Thyroid gland (tissue), 4 donors: ENCODE results near the gene VWA5B2.

ENCODE experiments used
- CTCF ChIP-seq, 6 experiments: fragments of 200-600 bp in 3 of 6; fragments of 450-650 bp in 3 of 6; sonication (generic) in 3 of 6; IDR thresholded peaks; one replicate each; pipeline ENCODE4 v1.5.1; 2016 to 2019; ENCODE audit warnings: antibody characterized with exemption in 6 of 6, mild to moderate bottlenecking in 2 of 6, inconsistent platforms in 1 of 6, moderate library complexity in 1 of 6
- POLR2A ChIP-seq, 2 donors: fragments of 450-650 bp; IDR thresholded peaks; one replicate each; pipeline ENCODE4 v1.6.1; 2017; ENCODE audit warnings: antibody characterized with exemption in 2 of 2, mild to moderate bottlenecking in 2 of 2, moderate library complexity in 1 of 2

- peak in 1 of 6 experiments; percentile 13 for TF ChIP-seq CTCF (IDR thresholded peaks at IDR 0.05)
- TF ChIP-seq POLR2A (IDR thresholded peaks at IDR 0.05): peak; percentile 3 to 69
Measured at GRCh38 chr3:184248454-184249411, 19.3 kb downstream of the VWA5B2 start, which contains the start of gene ALG3.
